GM19238 (cell line): ENCODE data around the gene MRPL53.

Experiments
- DNase-seq: peaks from one replicate; pipeline ENCODE4 v3.0.0; 2011; ENCODE audit warnings: low spot score; ENCODE audit not compliant: insufficient read length

MRPL53 gene

GRCh38 chr2:74429487-74430451, 42.7 kb downstream of the MRPL53 start:
- no peak for DNase-seq

- no peak for DNase-seq
Measured at GRCh38 chr2:74428675-74429074, 43.8 kb downstream of the MRPL53 start.

- no peak for DNase-seq
Measured at GRCh38 chr2:74427551-74427950, 44.9 kb downstream of the MRPL53 start.

GRCh38 chr2:74426181-74426758, 46.2 kb downstream of the MRPL53 start:
- DNase-seq, result no peak

- no peak for DNase-seq
Measured at GRCh38 chr2:74425523-74425922, 47.0 kb downstream of the MRPL53 start.

GRCh38 chr2:74424995-74425406, 47.5 kb downstream of the MRPL53 start:
- no peak for DNase-seq

- no peak for DNase-seq
Measured at GRCh38 chr2:74424139-74424992, 48.1 kb downstream of the MRPL53 start.

GRCh38 chr2:74423231-74424095, 49.0 kb downstream of the MRPL53 start:
- DNase-seq, result no peak
